CD8-positive, alpha-beta memory T cell (primary cell): ENCODE results near the gene CTIF. TPM values are rescaled to one million over a fixed set of nuclear protein-coding genes. Genes with fewer than 3 reads are reported as not detected.

Source experiments
- CTCF ChIA-PET: fragments of 350-600 bp; sonication (Branson Sonifier 250); formaldehyde crosslinking; loops from one replicate; lab custom pipeline; 2021; ENCODE audit warnings: antibody characterized with exemption; lab: Charles Lee
- POLR2A ChIA-PET: fragments of 350-600 bp; sonication (Branson Sonifier 250); formaldehyde crosslinking; loops from one replicate; lab custom pipeline; 2021; ENCODE audit warnings: antibody characterized with exemption; lab: Charles Lee
- DNase-seq, 5 donors: peaks; one replicate each; pipeline versions ENCODE4 v3.0.0 to v3.0.0-alpha.2; 2020 to 2022; ENCODE audit warnings: mixed read lengths in 1 of 5
- H3K27ac ChIP-seq: one replicate; pipeline ENCODE4 v1.7.0; 2013; ENCODE audit warnings: low read depth, mild to moderate bottlenecking, low read length, moderate library complexity
- H3K27me3 ChIP-seq: 2 replicates; pipeline ENCODE4 v1.7.0; 2013; ENCODE audit warnings: low read length, mild to moderate bottlenecking; ENCODE audit not compliant: insufficient read depth, poor library complexity, severe bottlenecking
- H3K36me3 ChIP-seq: 2 replicates; pipeline ENCODE4 v1.7.0; 2013; ENCODE audit warnings: mild to moderate bottlenecking, low read length, moderate library complexity; ENCODE audit not compliant: insufficient read depth
- H3K4me1 ChIP-seq: 2 replicates; pipeline ENCODE4 v1.7.0; 2013; ENCODE audit warnings: mild to moderate bottlenecking, low read length, moderate library complexity; ENCODE audit not compliant: insufficient read depth
- H3K4me3 ChIP-seq: 2 replicates; pipeline ENCODE4 v1.7.0; 2013; ENCODE audit warnings: mild to moderate bottlenecking, low read length
- H3K9me3 ChIP-seq: 2 replicates; pipeline ENCODE4 v1.7.0; 2013; ENCODE audit warnings: mild to moderate bottlenecking, low read length
- H3K27ac Mint-ChIP-seq, 8 donors: one replicate each; pipeline ENCODE4 v1.8.0; 2020 to 2021; ENCODE audit warnings: mixed read lengths in 8 of 8, mild to moderate bottlenecking in 6 of 8, inconsistent platforms in 3 of 8, moderate library complexity in 3 of 8
- H3K27me3 Mint-ChIP-seq, 2 donors: one replicate each; pipeline ENCODE4 v1.8.0; 2020 to 2021; ENCODE audit warnings: mixed read lengths in 2 of 2, mild to moderate bottlenecking in 1 of 2, moderate library complexity in 1 of 2
- H3K36me3 Mint-ChIP-seq, 3 donors: one replicate each; pipeline ENCODE4 v1.8.0; 2020 to 2021; ENCODE audit warnings: mixed read lengths in 3 of 3, inconsistent platforms in 1 of 3, mild to moderate bottlenecking in 1 of 3
- H3K4me1 Mint-ChIP-seq, 3 donors: one replicate each; pipeline ENCODE4 v1.8.0; 2020 to 2021; ENCODE audit warnings: mixed read lengths in 3 of 3, inconsistent platforms in 1 of 3, mild to moderate bottlenecking in 1 of 3
- H3K4me3 Mint-ChIP-seq, 7 donors: one replicate each; pipeline ENCODE4 v1.8.0; 2020 to 2021; ENCODE audit warnings: mixed read lengths in 7 of 7, mild to moderate bottlenecking in 6 of 7, moderate library complexity in 4 of 7, inconsistent platforms in 2 of 7
- H3K9me3 Mint-ChIP-seq, 5 donors: one replicate each; pipeline ENCODE4 v1.8.0; 2020 to 2022; ENCODE audit warnings: mixed read lengths in 5 of 5, mild to moderate bottlenecking in 3 of 5, moderate library complexity in 2 of 5, inconsistent platforms in 1 of 5
- polyA plus RNA-seq: library from polyadenylated mRNA; unstranded; fragments of 300-500 nt; fragmentation: Illumina TruSeq; gene quantifications from one replicate; pipeline ENCODE4 v1.2.3, GENCODE V29; 2021
- total RNA-seq, 2 experiments: library from RNA; stranded (reverse); gene quantifications; one replicate each; pipeline ENCODE4 v1.2.3, GENCODE V29; 2021

The CTIF gene
- total and polyA plus RNA-seq, 3 experiments from 2014 or later, result 0.89 to 4.8 (median 4.2) TPM

- H3K4me1 Mint-ChIP-seq, result peaks cover 0 to 11% (median 0%) of the 10 kb centered on the region in 3 donors
- Histone ChIP-seq H3K36me3 (no peaks in the 10 kb centered on the region), H3K9me3 (no peaks in the 10 kb centered on the region), H3K27me3 (peaks cover 2% of the 10 kb centered on the region), H3K4me1 (peaks cover 6% of the 10 kb centered on the region), H3K27ac (no peak overlapping the region), H3K4me3 (no peak overlapping the region)
- H3K36me3 Mint-ChIP-seq, result no peaks in the 10 kb centered on the region
- ChIA-PET POLR2A (no interaction called here), CTCF (no interaction called here)
- peak overlapping the region in 1 of 7 donors; percentile 20 for H3K4me3 Mint-ChIP-seq
- no peaks in the 10 kb centered on the region for H3K9me3 Mint-ChIP-seq
- peaks cover 8 to 17% of the 10 kb centered on the region in 2 donors for H3K27me3 Mint-ChIP-seq
- no peak overlapping the region for H3K27ac Mint-ChIP-seq
- no peak for DNase-seq
These were observed 2.9 kb upstream of the CTIF start for GRCh38 chr18:48535956-48536355.

GRCh38 chr18:48536516-48536915, 2.3 kb upstream of the CTIF start:
- CTCF ChIA-PET, result no interaction called here
- no peaks in the 10 kb centered on the region for H3K27me3 ChIP-seq
- peaks cover 8 to 18% of the 10 kb centered on the region in 2 donors for H3K27me3 Mint-ChIP-seq
- H3K36me3 ChIP-seq, result no peaks in the 10 kb centered on the region
- POLR2A ChIA-PET, result no interaction called here
- H3K4me1 Mint-ChIP-seq, result peaks cover 0 to 15% (median 2%) of the 10 kb centered on the region in 3 donors
- no peak for DNase-seq
- no peak overlapping the region for H3K27ac Mint-ChIP-seq
- no peak overlapping the region for H3K27ac ChIP-seq
- no peaks in the 10 kb centered on the region for H3K36me3 Mint-ChIP-seq
- H3K4me3 ChIP-seq, result no peak overlapping the region
- no peaks in the 10 kb centered on the region for H3K9me3 Mint-ChIP-seq
- H3K4me1 ChIP-seq, result peaks cover 6% of the 10 kb centered on the region
- H3K9me3 ChIP-seq, result no peaks in the 10 kb centered on the region
- H3K4me3 Mint-ChIP-seq, result peak overlapping the region in 1 of 7 donors; percentile 80

GRCh38 chr18:48539406-48540250, 797 bp downstream of the CTIF start:
- Histone ChIP-seq H3K36me3 (no peaks in the 10 kb centered on the region), H3K4me1 (peaks cover 6% of the 10 kb centered on the region), H3K27ac (no peak overlapping the region), H3K27me3 (no peaks in the 10 kb centered on the region), H3K9me3 (no peaks in the 10 kb centered on the region), H3K4me3 (peak overlapping the region; percentile 78)
- Mint-ChIP-seq H3K27me3 (peaks cover 11 to 23% of the 10 kb centered on the region in 2 donors), H3K9me3 (no peaks in the 10 kb centered on the region), H3K36me3 (no peaks in the 10 kb centered on the region), H3K27ac (no peak overlapping the region), H3K4me1 (peaks cover 1 to 20% (median 3%) of the 10 kb centered on the region in 3 donors), H3K4me3 (peak overlapping the region; percentile 84 to 96 (median 92))
- ChIA-PET CTCF (no interaction called here), POLR2A (no interaction called here)
- DNase-seq, result peak in 3 of 5 donors; percentile 13 to 57 (median 21)

- Histone ChIP-seq H3K9me3 (no peaks in the 10 kb centered on the region), H3K4me3 (peak overlapping the region; percentile 78), H3K27me3 (no peaks in the 10 kb centered on the region), H3K27ac (no peak overlapping the region), H3K4me1 (peaks cover 6% of the 10 kb centered on the region), H3K36me3 (no peaks in the 10 kb centered on the region)
- H3K36me3 Mint-ChIP-seq, result no peaks in the 10 kb centered on the region
- CTCF ChIA-PET, result no interaction called here
- no peaks in the 10 kb centered on the region for H3K9me3 Mint-ChIP-seq
- POLR2A ChIA-PET, result no interaction called here
- peaks cover 1 to 20% (median 3%) of the 10 kb centered on the region in 3 donors for H3K4me1 Mint-ChIP-seq
- peak overlapping the region; percentile 84 to 96 (median 92) for H3K4me3 Mint-ChIP-seq
- peak overlapping the region in 2 of 8 donors; percentile 45 to 78 for H3K27ac Mint-ChIP-seq
- DNase-seq, result peak in 4 of 5 donors; percentile 13 to 62 (median 28)
- peaks cover 13 to 24% of the 10 kb centered on the region in 2 donors for H3K27me3 Mint-ChIP-seq
These were observed 1.6 kb downstream of the CTIF start for GRCh38 chr18:48540251-48541025.

- POLR2A ChIA-PET, result no interaction called here
- peaks cover 13 to 26% of the 10 kb centered on the region in 2 donors for H3K27me3 Mint-ChIP-seq
- H3K27ac Mint-ChIP-seq, result peak overlapping the region in 2 of 8 donors; percentile 38 to 65
- peak overlapping the region; percentile 37 for H3K4me3 ChIP-seq
- DNase-seq, result peak in 1 of 5 donors; percentile 16
- no peaks in the 10 kb centered on the region for H3K9me3 ChIP-seq
- no peaks in the 10 kb centered on the region for H3K36me3 ChIP-seq
- no peaks in the 10 kb centered on the region for H3K36me3 Mint-ChIP-seq
- H3K27me3 ChIP-seq, result no peaks in the 10 kb centered on the region
- H3K9me3 Mint-ChIP-seq, result no peaks in the 10 kb centered on the region
- CTCF ChIA-PET, result no interaction called here
- peaks cover 1 to 20% (median 3%) of the 10 kb centered on the region in 3 donors for H3K4me1 Mint-ChIP-seq
- no peak overlapping the region for H3K27ac ChIP-seq
- peak overlapping the region; percentile 84 to 96 (median 92) for H3K4me3 Mint-ChIP-seq
- H3K4me1 ChIP-seq, result peaks cover 6% of the 10 kb centered on the region
These were observed 2.4 kb downstream of the CTIF start for GRCh38 chr18:48541026-48541746.

GRCh38 chr18:48541747-48542400, 3.0 kb downstream of the CTIF start:
- H3K4me3 Mint-ChIP-seq, result peak overlapping the region; percentile 65 to 92 (median 75)
- no peaks in the 10 kb centered on the region for H3K27me3 ChIP-seq
- POLR2A ChIA-PET, result no interaction called here
- peaks cover 13 to 23% of the 10 kb centered on the region in 2 donors for H3K27me3 Mint-ChIP-seq
- H3K9me3 Mint-ChIP-seq, result no peaks in the 10 kb centered on the region
- H3K4me1 ChIP-seq, result peaks cover 6% of the 10 kb centered on the region
- DNase-seq, result no peak
- no peak overlapping the region for H3K27ac ChIP-seq
- H3K27ac Mint-ChIP-seq, result peak overlapping the region in 1 of 8 donors; percentile 65
- H3K36me3 Mint-ChIP-seq, result no peaks in the 10 kb centered on the region
- H3K4me1 Mint-ChIP-seq, result peaks cover 1 to 20% (median 3%) of the 10 kb centered on the region in 3 donors
- H3K36me3 ChIP-seq, result no peaks in the 10 kb centered on the region
- CTCF ChIA-PET, result interaction anchor here (0.7 kb wide), 1 partner anchor 1624 kb away, joined by 3 read pairs; the partner anchor contains the start of genes KATNAL2 and PIAS2
- H3K9me3 ChIP-seq, result no peaks in the 10 kb centered on the region
- no peak overlapping the region for H3K4me3 ChIP-seq

- H3K4me3 Mint-ChIP-seq, result peak overlapping the region in 2 of 7 donors; percentile 1 to 92
- peaks cover 1 to 20% (median 3%) of the 10 kb centered on the region in 3 donors for H3K4me1 Mint-ChIP-seq
- Histone ChIP-seq H3K9me3 (no peaks in the 10 kb centered on the region), H3K36me3 (no peaks in the 10 kb centered on the region), H3K4me3 (no peak overlapping the region), H3K27me3 (no peaks in the 10 kb centered on the region), H3K4me1 (peaks cover 6% of the 10 kb centered on the region), H3K27ac (no peak overlapping the region)
- no peaks in the 10 kb centered on the region for H3K36me3 Mint-ChIP-seq
- peak overlapping the region in 2 of 8 donors; percentile 7 to 10 for H3K27ac Mint-ChIP-seq
- DNase-seq, result no peak
- no peaks in the 10 kb centered on the region for H3K9me3 Mint-ChIP-seq
- POLR2A ChIA-PET, result no interaction called here
- CTCF ChIA-PET, result no interaction called here
- peaks cover 13 to 23% of the 10 kb centered on the region in 2 donors for H3K27me3 Mint-ChIP-seq
These were observed 3.8 kb downstream of the CTIF start for GRCh38 chr18:48542513-48543181.
